Measurements from ENCODE around the gene NAGA.
"Not testable (repeated sequence)": the region's sequence is repeated elsewhere in the genome, so short reads cannot be mapped to it uniquely, and the experiment has no call there.

NAGA gene

GRCh38 chr22:42079319-42080251 is 9.0 kb upstream of the NAGA start, which contains the start of gene SMDT1:
Gene SMDT1 (plus strand): TSS chr22:42079700. CDS start chr22:42079769, 69 bp downstream.
- Mint-ChIP-seq H3K9me3 (no peaks in the 10 kb centered on the region), H3K27ac (peak within 1 kb of the TSS; percentile 93), H3K4me3 (peak within 1 kb of the TSS; percentile 96), H3K36me3 (ENCODE audit: low read depth) (peaks cover 23% of the 10 kb centered on the region), H3K27me3 (no peaks in the 10 kb centered on the region), H3K4me1 (ENCODE audit: low read depth) (peaks cover 39% of the 10 kb centered on the region)

- Mint-ChIP-seq H3K36me3 (ENCODE audit: low read depth) (peaks cover 16% of the 10 kb centered on the region), H3K4me3 (peak overlapping the region; percentile 96), H3K27ac (peak overlapping the region; percentile 93), H3K9me3 (no peaks in the 10 kb centered on the region), H3K27me3 (no peaks in the 10 kb centered on the region), H3K4me1 (ENCODE audit: low read depth) (peaks cover 40% of the 10 kb centered on the region)
These were observed 8.1 kb upstream of the NAGA start for GRCh38 chr22:42078469-42079318.

GRCh38 chr22:42077486-42078125 is 7.0 kb upstream of the NAGA start:
- Mint-ChIP-seq H3K4me3 (no peak overlapping the region), H3K27ac (peak overlapping the region; percentile 26)

GRCh38 chr22:42076764-42077485 is 6.3 kb upstream of the NAGA start:
- Mint-ChIP-seq H3K27me3 (no peaks in the 10 kb centered on the region), H3K36me3 (ENCODE audit: low read depth) (peaks cover 4% of the 10 kb centered on the region), H3K4me1 (ENCODE audit: low read depth) (peaks cover 36% of the 10 kb centered on the region), H3K9me3 (no peaks in the 10 kb centered on the region), H3K27ac (no peak overlapping the region), H3K4me3 (no peak overlapping the region)

More at GRCh38 chr22:42077486-42078125, 7.0 kb upstream of the NAGA start:
- peaks cover 43% of the 10 kb centered on the region for H3K4me1 Mint-ChIP-seq (ENCODE audit: low read depth)
- no peaks in the 10 kb centered on the region for H3K9me3 Mint-ChIP-seq
- no peaks in the 10 kb centered on the region for H3K27me3 Mint-ChIP-seq
- H3K36me3 Mint-ChIP-seq (ENCODE audit: low read depth), result peaks cover 10% of the 10 kb centered on the region

GRCh38 chr22:42074846-42075676 is 4.4 kb upstream of the NAGA start:
- Mint-ChIP-seq H3K4me1 (ENCODE audit: low read depth) (peaks cover 35% of the 10 kb centered on the region), H3K4me3 (peak overlapping the region; percentile 17), H3K36me3 (ENCODE audit: low read depth) (no peaks in the 10 kb centered on the region), H3K27me3 (no peaks in the 10 kb centered on the region), H3K9me3 (no peaks in the 10 kb centered on the region), H3K27ac (peak overlapping the region; percentile 67)

GRCh38 chr22:42074132-42074811 is 3.7 kb upstream of the NAGA start, which contains the start of gene PHETA2:
Gene PHETA2 (plus strand): TSS chr22:42074248. CDS start chr22:42077294, 3,046 bp downstream.
- no peaks in the 10 kb centered on the region for H3K9me3 Mint-ChIP-seq
- H3K36me3 Mint-ChIP-seq (ENCODE audit: low read depth), result no peaks in the 10 kb centered on the region
- no peaks in the 10 kb centered on the region for H3K27me3 Mint-ChIP-seq
- H3K4me3 Mint-ChIP-seq, result peak within 1 kb of the TSS; percentile 64
- H3K27ac Mint-ChIP-seq, result peak within 1 kb of the TSS; percentile 67
- H3K4me1 Mint-ChIP-seq (ENCODE audit: low read depth), result peaks cover 32% of the 10 kb centered on the region

GRCh38 chr22:42073621-42074041 is 3.0 kb upstream of the NAGA start:
- H3K27me3 Mint-ChIP-seq, result no peaks in the 10 kb centered on the region
- H3K4me1 Mint-ChIP-seq (ENCODE audit: low read depth), result peaks cover 25% of the 10 kb centered on the region
- H3K4me3 Mint-ChIP-seq, result peak overlapping the region; percentile 64
- H3K36me3 Mint-ChIP-seq (ENCODE audit: low read depth), result no peaks in the 10 kb centered on the region
- H3K27ac Mint-ChIP-seq, result peak overlapping the region; percentile 63
- H3K9me3 Mint-ChIP-seq, result no peaks in the 10 kb centered on the region

GRCh38 chr22:42072606-42073330 is 2.2 kb upstream of the NAGA start:
- Mint-ChIP-seq H3K36me3 (ENCODE audit: low read depth) (no peaks in the 10 kb centered on the region), H3K9me3 (no peaks in the 10 kb centered on the region), H3K27me3 (no peaks in the 10 kb centered on the region), H3K4me1 (ENCODE audit: low read depth) (peaks cover 25% of the 10 kb centered on the region), H3K4me3 (peak overlapping the region; percentile 0), H3K27ac (peak overlapping the region; percentile 13)

GRCh38 chr22:42071508-42071907 is 896 bp upstream of the NAGA start:
- peaks cover 25% of the 10 kb centered on the region for H3K4me1 Mint-ChIP-seq (ENCODE audit: low read depth)
- H3K27ac Mint-ChIP-seq; H3K36me3 Mint-ChIP-seq (ENCODE audit: low read depth); H3K27me3 Mint-ChIP-seq; H3K9me3 Mint-ChIP-seq: not testable (repeated sequence)
- peak overlapping the region; percentile 88 for H3K4me3 Mint-ChIP-seq

GRCh38 chr22:42069801-42070516 is 653 bp downstream of the NAGA start:
- no peaks in the 10 kb centered on the region for H3K9me3 Mint-ChIP-seq
- peaks cover 25% of the 10 kb centered on the region for H3K4me1 Mint-ChIP-seq (ENCODE audit: low read depth)
- peak overlapping the region; percentile 88 for H3K4me3 Mint-ChIP-seq
- H3K36me3 Mint-ChIP-seq (ENCODE audit: low read depth), result peaks cover 12% of the 10 kb centered on the region
- H3K27me3 Mint-ChIP-seq, result no peaks in the 10 kb centered on the region
- H3K27ac Mint-ChIP-seq, result peak overlapping the region; percentile 90

- H3K36me3 Mint-ChIP-seq (ENCODE audit: low read depth), result peaks cover 14% of the 10 kb centered on the region
- H3K27ac Mint-ChIP-seq, result no peak overlapping the region
- H3K4me1 Mint-ChIP-seq (ENCODE audit: low read depth), result peaks cover 19% of the 10 kb centered on the region
- H3K27me3 Mint-ChIP-seq, result no peaks in the 10 kb centered on the region
- H3K4me3 Mint-ChIP-seq, result no peak overlapping the region
- no peaks in the 10 kb centered on the region for H3K9me3 Mint-ChIP-seq
These were observed 2.3 kb downstream of the NAGA start for GRCh38 chr22:42068291-42068690.

- H3K9me3 Mint-ChIP-seq, result no peaks in the 10 kb centered on the region
- no peak overlapping the region for H3K27ac Mint-ChIP-seq
- H3K4me1 Mint-ChIP-seq (ENCODE audit: low read depth), result peaks cover 16% of the 10 kb centered on the region
- H3K36me3 Mint-ChIP-seq (ENCODE audit: low read depth), result peaks cover 14% of the 10 kb centered on the region
- no peaks in the 10 kb centered on the region for H3K27me3 Mint-ChIP-seq
- no peak overlapping the region for H3K4me3 Mint-ChIP-seq
These were observed 2.9 kb downstream of the NAGA start for GRCh38 chr22:42067671-42068251.

Data from stimulated activated naive CD8-positive, alpha-beta T cell treated with anti-CD3 and anti-CD28 coated beads, Interleukin-15, Interleukin-2, amounts not matched to agents 100 ng/mL and 50 ng/mL, for 24 hours (primary cell).